NCI-H1105 (cell line): ENCODE data around the gene MAPKBP1.

Source experiments
- DNase-seq: peaks from one replicate; lab custom pipeline; 2025; lab: John Stamatoyannopoulos, UW

MAPKBP1 gene

DNA sequence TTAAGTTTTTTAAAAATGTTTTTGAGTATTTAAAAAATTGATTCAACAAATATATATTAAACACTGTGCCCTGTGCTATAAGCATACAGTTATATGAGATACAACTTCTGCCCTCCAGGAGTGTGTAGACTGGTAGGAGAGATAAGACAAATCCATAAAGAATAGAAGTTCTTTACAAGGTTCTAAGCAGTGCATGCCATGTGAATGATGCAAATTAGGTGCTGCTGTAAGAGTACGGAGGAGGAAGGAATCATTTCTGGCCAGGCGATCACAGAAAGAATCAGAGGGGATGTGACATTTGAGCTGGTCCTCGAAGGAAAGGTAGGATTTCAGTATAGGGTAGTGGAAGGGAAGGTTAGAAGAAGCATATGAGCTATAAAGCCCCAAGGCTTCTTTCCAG lies 14.0 kb downstream of the MAPKBP1 start:
- no peak for DNase-seq

DNA sequence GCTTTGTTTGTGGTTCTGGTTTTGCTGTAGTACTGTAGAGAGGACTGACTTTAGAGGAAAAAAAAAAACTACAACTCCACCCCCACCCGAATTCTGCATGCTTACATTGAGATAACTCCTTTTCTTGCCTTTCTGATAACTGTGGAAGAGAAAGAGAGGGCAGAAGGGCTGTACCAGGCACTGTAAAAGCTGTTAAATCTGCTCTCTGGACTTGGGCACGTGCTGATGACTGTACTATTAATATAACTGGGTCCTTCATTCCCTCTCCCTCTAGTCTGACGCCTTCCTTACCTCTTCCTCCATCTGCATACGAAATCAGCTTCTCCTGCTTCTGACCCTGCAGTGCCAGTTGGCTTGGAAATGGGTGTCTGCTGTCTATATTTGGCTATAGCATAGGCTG lies 15.0 kb downstream of the MAPKBP1 start:
- no peak for DNase-seq

DNA sequence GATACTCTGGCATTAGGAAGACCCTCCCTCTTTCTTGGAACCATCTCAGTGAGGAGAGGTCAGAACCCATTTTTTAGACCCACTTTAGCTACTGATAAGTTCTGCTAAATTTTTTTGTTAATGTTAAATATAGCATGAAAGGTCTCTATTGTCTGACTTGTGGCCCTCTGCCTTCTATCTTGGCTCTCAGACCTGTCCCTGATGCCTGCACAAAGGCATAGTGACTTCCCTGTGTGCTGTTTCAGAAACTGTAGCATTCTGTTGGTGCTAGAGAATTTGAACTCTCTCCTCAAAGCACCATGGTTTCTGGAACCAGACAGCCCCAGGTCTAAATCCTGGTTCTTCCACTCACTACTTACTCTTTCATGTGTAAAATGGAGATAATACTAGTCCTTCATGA lies 15.4 kb downstream of the MAPKBP1 start:
- DNase-seq, result no peak

DNA sequence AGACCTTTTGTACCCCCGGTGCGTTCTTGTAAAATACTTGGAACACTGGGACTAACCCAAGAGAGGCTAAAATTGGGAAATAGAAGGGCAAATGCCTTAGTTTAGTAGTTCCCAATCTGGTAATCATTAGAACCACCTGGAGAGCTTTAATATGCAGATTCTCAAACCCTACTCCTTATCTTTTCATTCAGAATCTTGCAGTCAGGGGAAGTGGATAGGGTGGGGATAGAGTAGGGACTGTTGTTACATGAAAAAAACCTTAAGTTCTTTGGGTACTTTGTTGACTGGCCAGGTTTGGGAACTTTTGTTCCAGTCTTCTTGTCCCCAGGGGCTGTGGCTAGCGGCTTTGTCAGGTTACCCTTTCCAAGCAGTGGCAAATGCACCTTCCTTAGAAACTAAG lies 15.9 kb downstream of the MAPKBP1 start:
- DNase-seq, result no peak

DNA sequence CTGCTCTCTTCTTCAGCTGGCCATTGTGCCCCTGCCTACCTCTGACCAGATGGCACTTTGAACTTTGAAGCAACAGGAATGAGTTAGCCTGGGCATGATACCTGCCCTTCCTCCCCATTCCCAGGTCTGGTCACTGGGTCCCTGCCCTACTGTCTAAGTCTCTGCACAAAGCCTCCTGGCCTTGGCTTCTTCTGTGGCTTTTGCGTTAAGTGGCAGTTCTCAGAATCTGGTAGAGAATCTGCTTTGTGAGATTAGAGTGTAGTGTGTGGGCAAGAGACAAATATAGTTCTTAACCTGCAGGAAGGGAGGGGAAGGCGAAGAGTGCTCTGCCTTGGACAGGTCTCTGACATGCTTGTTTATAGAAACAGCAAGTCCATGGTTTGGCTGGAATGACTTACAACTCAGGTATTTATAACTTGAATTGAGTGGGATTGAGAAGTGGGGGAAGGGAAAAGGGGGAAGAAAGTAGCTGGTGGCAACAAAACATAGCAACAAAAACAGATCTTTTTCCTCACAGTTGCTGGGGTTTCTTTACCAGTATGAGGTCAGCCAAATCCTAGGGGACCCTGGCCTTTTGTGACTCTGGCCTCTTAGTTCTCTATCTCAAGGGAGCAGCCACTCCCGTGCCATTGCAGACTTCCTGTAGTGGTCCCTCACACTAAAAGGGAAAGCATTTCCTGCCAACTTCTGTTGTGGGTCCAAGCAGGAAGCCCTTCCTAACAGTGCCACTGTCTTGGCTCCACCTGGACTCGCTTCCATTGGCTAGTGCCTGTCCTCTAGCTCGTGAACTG lies 16.7 kb downstream of the MAPKBP1 start:
- no peak for DNase-seq

DNA sequence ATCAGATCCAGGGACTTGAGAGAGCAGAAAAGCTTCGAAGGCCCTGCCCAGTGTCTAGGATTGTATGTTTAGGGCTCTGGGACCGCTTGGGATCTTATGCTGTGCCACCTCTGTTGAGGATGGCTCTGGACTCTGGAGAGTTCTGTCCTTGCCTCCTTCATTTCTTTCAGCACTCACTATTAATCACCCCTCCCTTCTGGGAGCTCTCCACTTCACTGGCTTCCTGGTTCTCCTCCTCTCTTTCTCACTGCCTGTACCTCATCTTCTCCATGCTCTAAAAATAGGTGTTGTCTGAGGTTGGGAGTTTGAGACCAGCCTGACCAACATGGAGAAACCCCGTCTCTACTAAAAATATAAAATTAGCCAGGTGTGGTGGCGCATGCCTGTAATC lies 17.3 kb downstream of the MAPKBP1 start:
- no peak for DNase-seq

DNA sequence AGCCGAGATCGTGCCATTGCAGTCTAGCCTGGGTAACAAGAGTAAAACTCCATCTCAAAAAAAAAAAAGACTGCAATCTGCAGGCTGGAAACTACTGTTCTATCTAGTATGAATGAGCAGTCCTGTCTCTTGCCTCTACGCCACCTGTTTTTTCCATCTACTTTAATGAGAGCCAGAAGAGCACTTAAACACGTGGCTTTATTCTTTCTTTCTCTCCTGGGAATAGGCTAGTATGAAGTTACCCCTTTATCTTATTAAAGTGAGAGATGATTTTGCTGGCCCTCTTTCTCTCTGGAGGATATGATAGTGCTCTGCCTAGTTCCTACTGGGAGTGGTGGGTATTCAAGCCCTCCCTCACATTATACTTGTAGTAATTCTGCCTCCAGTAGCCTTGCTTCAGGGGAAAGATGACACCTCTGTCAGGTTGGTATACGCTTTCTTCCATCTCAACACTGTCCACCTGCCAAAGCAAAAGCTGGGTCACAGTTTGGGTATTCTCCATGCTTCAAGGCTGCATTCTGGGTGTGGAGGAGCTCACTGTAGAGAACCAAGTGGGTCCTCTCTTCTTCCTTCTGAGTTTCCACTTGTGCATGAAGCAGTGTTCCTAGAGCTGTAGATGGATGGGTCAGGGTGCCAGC lies 17.8 kb downstream of the MAPKBP1 start:
- DNase-seq, result no peak

DNA sequence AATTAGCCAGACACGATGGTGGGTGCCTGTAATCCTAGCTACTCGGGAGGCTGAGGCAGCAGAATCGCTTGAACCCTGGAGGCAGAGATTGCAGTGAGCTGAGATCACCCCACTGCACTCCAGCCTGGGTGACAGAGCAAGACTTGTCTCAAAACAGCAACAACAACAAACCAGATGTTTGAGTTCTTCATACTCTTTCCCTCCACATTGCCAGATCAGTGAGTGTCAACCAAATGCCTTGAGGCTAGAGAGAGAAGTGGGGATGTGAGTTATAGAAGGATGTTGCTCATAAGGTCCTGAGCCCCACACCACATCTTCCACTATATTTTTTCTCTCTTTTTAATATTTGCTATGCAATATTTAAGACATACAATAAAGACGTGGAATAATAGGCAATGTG lies 19.8 kb downstream of the MAPKBP1 start:
- DNase-seq, result no peak

DNA sequence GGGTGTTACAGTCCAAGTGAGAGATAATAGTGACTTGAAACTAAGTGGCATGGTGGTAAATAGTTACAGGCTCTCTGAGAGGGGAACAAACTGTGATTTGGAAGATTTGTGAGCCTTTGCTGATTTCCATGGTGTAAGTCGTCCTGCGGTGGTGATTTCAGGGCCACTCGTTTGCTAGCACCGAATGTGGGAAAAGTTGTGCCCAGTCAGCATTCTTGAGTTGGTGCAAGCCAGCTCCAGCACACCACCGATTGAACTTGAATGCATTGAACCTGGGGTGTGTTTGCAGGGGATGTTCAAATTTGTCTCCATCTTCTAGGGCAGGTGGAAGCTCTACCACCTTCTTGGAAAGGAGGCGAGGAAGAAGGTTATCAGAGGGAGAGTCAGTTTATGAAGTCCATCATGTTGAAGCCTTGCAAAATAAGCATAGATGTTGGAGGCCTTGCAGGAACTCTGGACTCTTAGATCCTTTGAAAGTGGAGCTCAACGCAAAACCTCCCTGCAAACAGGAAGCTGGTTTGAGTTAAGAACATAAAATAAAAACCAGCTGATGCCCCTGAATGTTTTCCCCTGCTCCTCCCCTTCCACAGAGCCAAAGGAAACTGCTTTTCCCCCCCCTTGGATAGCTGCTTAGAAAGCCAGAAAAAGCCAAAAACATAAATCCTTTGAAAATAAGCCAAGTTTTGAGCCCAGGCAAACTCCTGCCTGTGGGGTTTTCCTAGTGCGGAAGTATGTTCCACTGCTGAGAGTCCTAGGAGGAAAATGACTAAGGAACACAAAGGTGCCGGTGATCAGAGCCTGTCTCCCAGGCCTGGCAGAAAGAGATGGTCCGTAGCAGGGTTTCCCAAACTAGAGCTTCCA lies 21.9 kb downstream of the MAPKBP1 start:
- no peak for DNase-seq

DNA sequence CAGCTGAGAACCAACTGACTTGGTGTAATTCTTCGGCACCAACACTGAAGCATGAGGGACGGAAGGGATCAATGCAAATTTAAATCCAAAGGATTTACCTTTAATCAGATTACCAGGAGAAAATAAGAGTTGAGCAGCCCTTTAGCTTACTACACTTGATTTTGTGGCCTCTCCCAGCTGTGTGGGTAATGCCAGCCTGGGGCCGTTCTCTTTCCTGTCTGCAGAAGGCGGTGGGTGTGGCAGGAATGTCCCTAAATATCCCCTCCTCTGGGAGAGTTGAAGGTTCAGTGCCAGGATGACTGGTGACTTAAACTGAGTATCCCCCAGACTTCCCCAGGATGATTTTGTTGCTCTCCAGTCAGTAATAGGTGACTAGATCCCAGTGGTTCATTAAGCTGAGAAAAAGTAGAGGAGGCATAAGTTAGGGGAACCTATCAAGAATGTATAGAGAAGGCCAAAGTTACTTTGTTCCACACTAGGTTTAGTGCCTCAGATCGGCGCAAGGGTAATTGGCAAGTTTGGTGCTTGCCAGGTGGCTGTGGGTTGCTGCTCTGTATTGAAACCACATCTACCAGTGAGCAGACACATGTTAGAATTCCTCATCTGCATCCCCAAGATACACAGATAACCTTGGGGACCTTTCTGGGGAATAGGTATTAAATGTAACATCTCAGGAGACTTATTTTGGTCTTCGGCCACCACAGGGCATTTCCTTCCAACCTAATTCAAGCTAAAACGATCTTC lies 23.1 kb downstream of the MAPKBP1 start:
- no peak for DNase-seq

DNA sequence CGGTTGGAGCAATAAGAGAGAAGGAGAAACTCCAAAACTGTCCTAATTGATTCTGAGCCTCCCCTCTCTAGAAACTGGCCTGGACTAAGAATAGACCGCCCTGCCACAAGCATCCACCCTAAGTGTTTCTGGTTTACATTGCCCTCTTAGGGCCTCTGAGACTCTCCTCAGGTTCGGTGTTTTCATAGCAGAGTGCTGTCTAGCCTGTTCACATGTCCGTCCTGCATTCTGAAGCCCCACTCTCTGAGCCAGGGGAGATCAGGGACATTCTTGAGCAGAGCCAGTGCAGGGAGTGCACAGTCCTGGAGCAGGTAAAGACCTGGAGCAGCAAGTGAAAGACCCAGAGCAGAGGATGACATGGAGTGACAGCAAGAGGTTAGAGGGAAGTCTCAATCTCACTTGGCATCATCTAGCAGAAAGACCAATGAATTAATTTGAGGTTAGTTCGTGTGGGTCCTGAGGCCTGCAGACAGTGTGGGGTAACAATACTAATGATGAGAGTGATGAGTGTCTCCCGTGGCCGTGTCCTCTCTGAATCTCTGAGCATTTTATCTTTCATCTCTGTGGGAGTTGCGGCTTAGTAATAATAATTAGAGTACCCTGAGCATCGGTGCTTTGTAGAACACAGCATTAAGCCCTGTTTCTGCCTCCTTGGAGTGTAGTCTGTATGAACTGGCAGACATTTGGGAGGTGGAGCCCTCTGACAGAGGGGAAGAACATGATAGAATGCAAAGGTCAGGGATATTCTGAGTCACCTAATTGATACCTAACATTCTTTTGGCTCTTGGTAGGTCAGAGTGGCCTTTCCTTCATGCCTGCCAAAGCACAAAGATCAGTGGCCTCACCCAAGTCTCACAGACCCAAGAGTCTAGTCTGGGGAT lies 24.6 kb downstream of the MAPKBP1 start:
- DNase-seq, result no peak

DNA sequence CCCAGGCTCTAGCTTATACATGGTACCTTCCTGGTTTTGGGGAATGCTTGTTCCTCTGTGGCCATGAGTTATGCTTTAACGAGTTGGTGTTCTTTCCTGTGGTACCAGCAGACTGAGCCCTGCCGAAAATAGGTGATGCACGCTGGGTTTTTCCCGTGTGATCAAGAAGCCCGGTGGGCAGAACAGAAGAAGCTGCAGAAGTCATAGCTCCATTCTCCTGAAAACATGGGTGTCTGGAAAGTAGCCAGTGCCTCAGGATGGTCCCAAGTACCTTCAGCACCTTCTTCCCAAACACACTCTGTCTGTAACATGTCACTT lies 25.2 kb downstream of the MAPKBP1 start:
- DNase-seq, result no peak

DNA sequence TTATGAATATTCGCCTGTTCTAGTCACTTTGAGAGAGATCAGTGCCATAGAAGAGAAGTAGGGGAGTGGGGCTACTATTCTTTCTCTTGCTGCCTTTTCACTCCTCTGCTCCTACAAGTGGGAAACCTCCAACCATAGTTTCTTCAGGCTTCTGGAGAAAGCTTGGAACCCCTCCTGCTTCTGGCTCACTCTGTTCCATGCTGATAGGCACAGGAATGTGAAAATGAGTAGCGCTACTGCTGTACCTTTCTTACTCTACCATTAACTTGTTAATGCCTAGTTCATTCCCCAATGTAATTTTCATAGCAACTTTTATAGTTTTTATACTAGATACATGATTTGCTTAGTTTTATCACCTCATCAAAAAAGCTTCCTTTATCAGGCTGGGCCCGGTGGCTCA lies 26.9 kb downstream of the MAPKBP1 start:
- no peak for DNase-seq

DNA sequence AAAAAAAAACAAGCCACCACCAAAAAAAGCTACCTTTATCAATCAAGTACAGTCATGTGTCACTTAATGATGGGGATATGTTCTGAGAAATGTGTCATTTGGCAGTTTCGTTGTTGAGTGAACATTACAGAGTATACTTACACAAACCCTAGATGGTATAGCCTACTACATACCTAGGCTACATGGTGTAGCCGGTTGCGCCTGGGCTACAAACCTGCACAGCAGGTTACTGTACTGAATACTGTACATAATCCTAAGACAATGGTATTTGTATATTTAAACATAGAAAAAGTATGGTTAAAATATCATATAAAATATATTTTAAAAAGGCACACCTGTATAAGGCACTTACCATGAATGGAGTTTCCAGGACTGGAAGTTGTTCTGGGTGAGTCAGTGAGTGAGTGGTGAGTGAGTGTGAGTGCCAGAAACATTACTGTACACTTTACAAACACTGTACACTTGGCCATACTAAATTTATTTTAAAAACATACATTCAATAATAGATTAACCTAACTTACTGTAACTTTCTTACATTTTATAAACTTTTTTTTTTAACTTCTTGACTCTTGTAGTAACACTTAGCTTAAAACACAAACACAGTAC lies 27.7 kb downstream of the MAPKBP1 start:
- DNase-seq, result no peak

DNA sequence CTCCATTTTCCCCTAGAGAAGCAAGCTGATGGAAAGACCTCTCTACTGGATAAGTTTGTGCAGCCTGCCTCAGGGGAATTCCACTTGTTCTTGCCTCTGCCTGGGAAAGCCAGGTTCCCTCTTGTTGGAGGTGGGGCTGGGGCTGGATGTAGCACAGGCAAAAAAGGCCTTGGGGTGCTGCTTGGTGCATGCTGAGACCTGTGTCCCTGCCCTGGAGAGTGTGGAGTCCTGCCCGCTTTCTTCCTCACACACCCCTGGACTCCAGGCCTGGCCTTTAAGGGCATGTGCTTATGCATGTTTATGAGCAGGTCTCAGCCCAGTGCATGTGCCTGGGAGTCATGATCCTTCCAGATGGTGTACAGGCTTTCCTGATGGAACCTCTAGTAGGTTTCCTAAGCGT lies 30.1 kb downstream of the MAPKBP1 start:
- DNase-seq, result no peak

DNA sequence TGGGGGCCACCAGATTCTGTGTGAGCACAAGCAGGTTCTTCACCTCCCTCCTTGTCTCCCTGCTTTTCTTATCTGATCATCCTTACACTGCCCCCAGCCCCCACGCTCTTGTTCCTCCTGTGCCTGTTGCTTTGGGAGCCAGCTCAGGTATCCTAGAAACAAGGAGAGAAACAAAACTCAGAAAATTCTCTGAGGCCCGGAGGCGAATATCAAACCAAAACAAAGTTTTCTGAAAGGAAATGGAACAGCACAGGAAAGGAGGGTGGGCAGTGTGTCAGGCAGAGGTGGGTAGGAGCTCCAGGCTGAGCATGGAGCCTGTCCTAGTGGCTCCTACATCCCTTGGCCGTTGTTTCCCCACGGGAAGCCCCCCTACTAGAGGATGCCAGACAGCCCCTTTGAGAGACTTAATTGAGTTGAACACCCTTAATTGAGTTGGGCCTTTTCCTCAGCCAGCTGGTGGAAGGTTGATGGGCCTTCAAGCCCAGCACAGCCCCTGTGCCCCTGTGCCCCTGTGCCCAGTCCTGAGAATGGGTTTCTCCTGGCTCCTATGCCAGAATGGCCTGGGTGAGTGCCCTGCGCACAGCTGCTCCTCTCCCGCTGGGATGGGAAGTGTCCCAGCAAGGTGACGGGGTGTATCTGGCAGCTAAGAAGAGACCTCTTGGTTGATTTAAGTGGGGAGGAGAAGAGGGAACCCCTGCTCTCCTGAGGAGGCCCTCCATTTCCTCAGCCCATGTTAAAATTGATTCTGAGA lies 30.8 kb downstream of the MAPKBP1 start:
- DNase-seq, result no peak

DNA sequence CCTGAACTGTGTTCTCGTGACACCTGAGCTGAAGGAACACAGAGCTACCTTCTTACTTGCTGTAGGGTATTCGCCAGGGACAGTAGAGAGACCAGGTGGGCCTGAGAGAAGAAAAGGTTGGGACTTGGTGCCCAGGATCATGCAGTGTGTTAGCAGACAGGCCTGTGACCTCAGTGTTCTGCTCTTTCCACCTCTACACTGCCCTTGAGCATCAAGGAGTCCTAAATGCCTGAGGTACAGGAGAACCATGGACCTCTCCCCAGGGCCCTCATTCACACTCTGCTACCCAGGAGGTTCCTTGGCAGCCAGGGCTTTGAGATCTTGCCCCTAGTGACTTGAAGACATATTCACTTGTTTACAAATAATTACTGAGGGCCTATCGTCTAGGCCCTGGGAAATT lies 31.4 kb downstream of the MAPKBP1 start:
- no peak for DNase-seq

DNA sequence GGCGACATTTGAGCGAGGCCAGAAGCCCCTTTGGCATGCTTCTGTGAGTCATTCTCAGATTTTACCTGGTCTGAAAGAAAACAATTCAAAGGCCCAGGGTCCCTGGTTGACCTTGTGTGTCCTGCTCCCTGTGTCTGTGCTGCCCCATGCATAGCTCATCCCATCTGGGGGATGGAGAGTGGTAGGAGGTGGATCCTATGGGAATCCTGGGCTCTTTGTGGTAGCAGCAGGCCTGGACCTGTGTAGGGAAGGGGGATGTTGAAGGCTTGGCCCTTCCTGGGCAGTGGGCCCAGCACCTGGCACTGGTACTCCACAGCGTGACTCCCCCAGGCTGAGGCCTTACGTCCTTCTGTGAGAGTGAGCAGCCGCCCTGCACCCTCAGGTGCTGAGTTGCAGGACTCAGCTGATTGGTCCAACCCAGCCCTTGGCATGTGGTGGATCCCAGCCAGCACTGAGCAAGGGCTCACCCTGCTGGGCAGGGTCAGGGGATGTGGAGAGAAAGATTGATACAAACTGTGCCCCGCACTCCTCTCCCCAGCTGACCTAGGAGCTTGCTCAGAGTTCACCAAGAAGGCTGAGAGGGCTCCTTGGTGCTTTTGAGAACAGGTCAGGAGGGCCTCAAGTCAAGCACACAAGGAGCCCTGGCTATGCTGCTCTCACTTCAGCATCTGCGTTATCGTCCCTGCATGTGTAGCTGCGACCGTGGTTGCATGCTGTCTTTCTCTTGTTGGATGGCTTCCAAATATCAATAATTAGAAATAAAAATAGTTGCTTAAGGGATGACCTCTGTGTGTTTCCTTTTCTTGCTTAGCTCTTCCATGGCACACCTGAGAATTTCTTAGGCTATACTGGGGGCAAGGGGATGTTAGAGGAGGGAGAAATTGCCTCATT lies 32.3 kb downstream of the MAPKBP1 start:
- peak; percentile 23 for DNase-seq

DNA sequence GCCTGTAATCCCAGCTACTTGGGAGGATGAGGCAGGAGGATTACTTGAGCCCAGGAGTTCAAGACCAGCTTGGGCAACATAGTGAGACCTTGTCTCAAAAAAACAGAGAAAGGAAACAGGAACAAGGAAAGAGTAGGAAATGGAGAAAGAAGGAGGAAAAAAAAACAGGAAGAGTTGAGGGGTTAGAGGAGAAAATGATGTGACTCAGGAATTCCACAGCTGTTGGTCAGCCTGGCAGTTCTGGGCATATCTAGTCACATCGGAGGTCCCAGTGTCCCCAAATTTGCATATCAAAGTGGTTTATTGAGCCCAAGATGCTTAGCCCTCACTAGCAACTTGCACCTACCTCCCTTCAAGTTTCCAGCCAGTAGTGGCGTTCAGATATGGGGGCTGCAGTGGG lies 34.8 kb downstream of the MAPKBP1 start:
- no peak for DNase-seq
